HCT116 (cell line): ENCODE measurements around the gene UPF3B. TPM values are rescaled to one million over a fixed set of nuclear protein-coding genes. Genes with fewer than 3 reads are reported as not detected.

Experiments
- ATAC-seq: fragments of 200-7000 bp; cut with Tn5 transposase; 2 replicates; pipeline ENCODE4 v1.9.1; 2020; ENCODE audit warnings: mild to moderate bottlenecking, moderate library complexity
- BruUV-seq: library from RNA; stranded (reverse); fragments of 400-500 nt; replicated peaks from 2 replicates; lab custom pipeline; 2021; lab: Mats Ljungman, UMichigan
- CTCF ChIA-PET: fragments of 300-600 bp; sonication (Branson Sonifier 250); formaldehyde crosslinking; loops from one replicate; lab custom pipeline; 2021; ENCODE audit warnings: antibody characterized with exemption; lab: Charles Lee
- POLR2A ChIA-PET: fragments of 300-600, 350-600 bp; sonication (Branson Sonifier 250); formaldehyde crosslinking; loops from one replicate; lab custom pipeline; 2021; ENCODE audit warnings: antibody characterized with exemption; lab: Charles Lee
- RAD21 ChIA-PET, 2 experiments: fragments of 300-600 bp; sonication (Branson Sonifier 250); formaldehyde crosslinking; loops; one replicate each; lab custom pipeline; 2023; ENCODE audit warnings: low total read pairs in 2 of 2; ENCODE audit not compliant: uncharacterized antibody in 2 of 2, unreplicated experiment in 2 of 2, low non-redundant PET in 1 of 2; lab: Charles Lee
- DNase-seq: peaks from one replicate; pipeline ENCODE4 v3.0.0-alpha.2; 2010; ENCODE audit warnings: low read depth, low spot score
- H2AFZ ChIP-seq: fragments of 200-600 bp; shearing (Covaris generic), sonication (generic); 2 replicates; pipeline ENCODE4 v1.6.1; 2017; ENCODE audit warnings: low read depth, mixed run types, mixed read lengths, antibody characterized with exemption, low read length; ENCODE audit not compliant: poor library complexity, severe bottlenecking
- H3K27ac ChIP-seq: 2 replicates; pipeline ENCODE4 v1.5.1; 2012; ENCODE audit warnings: low read depth, low read length
- H3K27me3 ChIP-seq: fragments of 200-600 bp; sonication (generic); 2 replicates; pipeline ENCODE4 v1.6.1; 2016; ENCODE audit warnings: mixed run types, low read length, mixed read lengths; ENCODE audit not compliant: insufficient read depth
- H3K36me3 ChIP-seq, 2 experiments: fragments of 200-500 bp in 1 of 2; fragments of 200-600 bp in 1 of 2; sonication (Bioruptor generic) in 1 of 2; sonication (generic) in 1 of 2; 2 replicates each; pipeline versions ENCODE4 v1.5.1 to v1.6.1; 2014 to 2016; ENCODE audit warnings: low read length in 2 of 2, inconsistent platforms in 1 of 2, mixed read lengths in 1 of 2, mixed run types in 1 of 2; ENCODE audit not compliant: insufficient read depth in 2 of 2, control insufficient read depth in 1 of 2
- H3K4me1 ChIP-seq, 2 experiments: fragments of 200-600 bp in 1 of 2; sonication (generic) in 1 of 2; 2 replicates each; pipeline versions ENCODE4 v1.5.1 to v1.6.1; 2012 to 2017; ENCODE audit warnings: low read length in 2 of 2, inconsistent platforms in 1 of 2, mild to moderate bottlenecking in 1 of 2, mixed read lengths in 1 of 2, mixed run types in 1 of 2, moderate library complexity in 1 of 2; ENCODE audit not compliant: insufficient read depth in 2 of 2, control insufficient read depth in 1 of 2
- H3K4me2 ChIP-seq: fragments of 200-600 bp; sonication (generic); 2 replicates; pipeline ENCODE4 v1.6.1; 2017; ENCODE audit warnings: mixed run types, low read length, mixed read lengths
- H3K4me3 ChIP-seq, 2 experiments: fragments of 200-600 bp in 1 of 2; sonication (generic) in 1 of 2; replicated peaks in 1 of 2; 2 replicates each; pipeline ENCODE4 v1.5.1; 2011 to 2016; ENCODE audit warnings: low read length in 2 of 2, control low read depth in 1 of 2, low read depth in 1 of 2, mild to moderate bottlenecking in 1 of 2, mixed read lengths in 1 of 2, mixed run types in 1 of 2
- H3K79me2 ChIP-seq: fragments of 200-600 bp; sonication (generic); 2 replicates; pipeline ENCODE4 v1.6.1; 2017; ENCODE audit warnings: mild to moderate bottlenecking, mixed run types, low read length, moderate library complexity, mixed read lengths; ENCODE audit not compliant: insufficient read depth
- H3K9ac ChIP-seq: fragments of 200-600 bp; sonication (generic); 2 replicates; pipeline ENCODE4 v1.6.1; 2016; ENCODE audit warnings: low read length, mixed read lengths
- H3K9me2 ChIP-seq: fragments of 200-600 bp; sonication (generic), shearing (Covaris generic); 2 replicates; pipeline ENCODE4 v1.6.1; 2017; ENCODE audit warnings: mixed run types, mild to moderate bottlenecking, moderate library complexity; ENCODE audit not compliant: insufficient read depth
- H3K9me3 ChIP-seq, 2 experiments: fragments of 200-500 bp in 1 of 2; fragments of 200-600 bp in 1 of 2; sonication (Bioruptor generic) in 1 of 2; sonication (generic) in 1 of 2; 2 replicates each; pipeline ENCODE4 v1.6.1; 2014 to 2017; ENCODE audit warnings: low read length in 2 of 2, mixed read lengths in 2 of 2, inconsistent platforms in 1 of 2, low read depth in 1 of 2, mild to moderate bottlenecking in 1 of 2, mixed run types in 1 of 2, moderate library complexity in 1 of 2; ENCODE audit not compliant: control insufficient read depth in 1 of 2, insufficient read depth in 1 of 2
- H4K20me1 ChIP-seq: fragments of 200-600 bp; sonication (generic), shearing (Covaris generic); 2 replicates; pipeline ENCODE4 v1.6.1; 2017; ENCODE audit warnings: mixed run types, mild to moderate bottlenecking, moderate library complexity; ENCODE audit not compliant: insufficient read depth
- ATF3 ChIP-seq: IDR thresholded peaks from 2 replicates; pipeline ENCODE4 v1.6.1; 2012
- CBX3 ChIP-seq: IDR thresholded peaks from 2 replicates; pipeline ENCODE4 v1.6.1; 2012; ENCODE audit warnings: low read depth
- CEBPB ChIP-seq: IDR thresholded peaks from 2 replicates; pipeline ENCODE4 v1.6.1; 2012; ENCODE audit warnings: low read depth
- EGR1 ChIP-seq: IDR thresholded peaks from 2 replicates; pipeline ENCODE4 v1.6.1; 2012; ENCODE audit warnings: low read depth
- ELF1 ChIP-seq: IDR thresholded peaks from 2 replicates; pipeline ENCODE4 v1.6.1; 2012; ENCODE audit warnings: low read depth, borderline replicate concordance
- EZH2 ChIP-seq: fragments of 200-600 bp; sonication (generic); IDR thresholded peaks from 2 replicates; pipeline ENCODE4 v1.6.1; 2017; ENCODE audit warnings: antibody characterized with exemption, mixed run types
- EZH2phosphoT487 ChIP-seq: fragments of 200-600 bp; IDR thresholded peaks from 2 replicates; pipeline ENCODE4 v1.6.1; 2018; ENCODE audit warnings: antibody characterized with exemption, borderline replicate concordance
- MAX ChIP-seq: IDR thresholded peaks from 2 replicates; pipeline ENCODE4 v1.6.1; 2012
- POLR2A ChIP-seq: IDR thresholded peaks from 2 replicates; pipeline ENCODE4 v1.7.0; 2011; ENCODE audit warnings: borderline replicate concordance; ENCODE audit not compliant: insufficient read depth, insufficient read length; ENCODE audit errors: extremely low read depth
- POLR2AphosphoS5 ChIP-seq: IDR thresholded peaks from 2 replicates; pipeline ENCODE4 v1.6.1; 2011; ENCODE audit warnings: mild to moderate bottlenecking, low read depth, low read length, moderate library complexity
- SIN3A ChIP-seq: IDR thresholded peaks from 2 replicates; pipeline ENCODE4 v1.6.1; 2012; ENCODE audit warnings: low read depth
- SRF ChIP-seq: IDR thresholded peaks from 2 replicates; pipeline ENCODE4 v1.6.1; 2012; ENCODE audit warnings: low read depth
- TCF7L2 ChIP-seq: IDR thresholded peaks from 2 replicates; pipeline ENCODE4 v1.7.0; 2011; ENCODE audit warnings: borderline replicate concordance, inconsistent platforms; ENCODE audit not compliant: insufficient read depth, insufficient read length; ENCODE audit errors: extremely low read depth
- ZNF274 ChIP-seq: fragments of 200-500 bp; sonication (Bioruptor generic); IDR thresholded peaks from 2 replicates; pipeline ENCODE4 v1.6.1; 2014; ENCODE audit warnings: mild to moderate bottlenecking, low read depth, low read length, inconsistent platforms
- intact Hi-C: fragments of 100-400 bp; cut with micrococcal nuclease; formaldehyde crosslinking; loops from 2 replicates; pipeline ENCODE4 v1.10.0; 2022
- total RNA-seq: library from RNA; stranded (reverse); gene quantifications from one replicate; pipeline ENCODE4 v1.2.1, GENCODE V29; 2021; ENCODE audit not compliant: unreplicated experiment

The UPF3B gene
- total RNA-seq, 1 experiment from 2014 or later, result 11.9 TPM

DNA sequence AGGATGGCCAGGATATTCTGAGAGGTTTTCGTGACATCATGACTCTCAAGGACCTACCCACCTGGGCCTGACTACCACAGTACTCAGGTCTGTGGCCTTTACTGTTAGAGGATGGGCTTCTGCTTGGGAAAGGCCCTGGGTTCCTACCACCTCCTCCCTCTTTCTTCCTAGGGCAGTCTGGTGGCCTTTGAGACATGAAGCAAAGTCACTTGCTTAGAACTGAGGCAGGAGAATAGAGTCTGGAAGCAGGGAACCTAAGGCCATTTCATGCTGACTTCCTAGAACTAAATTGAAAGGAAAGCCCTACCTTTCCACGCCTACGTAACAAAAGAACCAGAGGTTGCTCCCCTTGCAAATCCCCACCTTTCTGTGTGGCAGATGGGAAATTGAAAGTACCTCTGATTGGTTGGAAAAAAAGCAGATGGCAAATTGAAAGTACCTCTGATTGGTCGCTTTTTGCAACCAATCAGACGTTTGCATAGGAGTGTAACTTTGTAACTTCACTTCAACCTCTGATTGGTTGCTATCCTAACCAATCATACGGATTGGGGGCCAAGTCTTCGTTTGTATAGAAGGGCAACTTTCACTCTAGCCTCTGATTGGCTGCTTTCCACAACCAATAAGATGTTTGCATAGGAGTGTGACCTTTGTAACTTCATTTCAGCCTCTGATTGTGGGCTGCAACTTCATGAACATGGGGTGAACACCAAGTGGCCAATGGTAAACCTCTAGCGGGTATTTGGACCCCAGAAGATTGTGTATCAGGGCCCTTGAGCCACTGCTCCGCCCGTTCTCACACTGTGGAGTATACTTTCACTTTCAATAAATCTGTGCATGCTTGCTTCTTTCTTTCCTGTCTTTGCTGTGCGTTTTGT, 33.0 kb upstream of the UPF3B start:
- Histone ChIP-seq H3K27ac (no peak overlapping the region), H3K4me1 (peaks cover 2 to 6% of the 10 kb centered on the region in 2 experiments; a peak in 2 of 4 replicates), H3K9me3 (no peaks in the 10 kb centered on the region), H3K9ac (no peak overlapping the region), H3K4me2 (no peak overlapping the region), H2AFZ (no peak overlapping the region), H3K79me2 (no peaks in the 10 kb centered on the region), H3K9me2 (no peaks in the 10 kb centered on the region), H3K36me3 (no peaks in the 10 kb centered on the region), H4K20me1 (no peaks in the 10 kb centered on the region), H3K4me3 (no peak overlapping the region), H3K27me3 (no peaks in the 10 kb centered on the region)
- no peak for ATAC-seq
- TF ChIP-seq POLR2AphosphoS5 (no peak), SIN3A (no peak), EZH2 (no peak), ELF1 (no peak), POLR2A (no peak), CEBPB (no peak), CBX3 (no peak), MAX (no peak), SRF (no peak), ZNF274 (no peak), EZH2phosphoT487 (no peak), TCF7L2 (no peak), EGR1 (no peak), ATF3 (no peak)
- RAD21 ChIA-PET, result no interaction called here
- no TSS peak for BruUV-seq
- intact Hi-C loops, result no loop called here
- CTCF ChIA-PET, result no interaction called here
- POLR2A ChIA-PET, result no interaction called here
- no peak for DNase-seq
